ENCODE data around the gene C9orf85.

DNA sequence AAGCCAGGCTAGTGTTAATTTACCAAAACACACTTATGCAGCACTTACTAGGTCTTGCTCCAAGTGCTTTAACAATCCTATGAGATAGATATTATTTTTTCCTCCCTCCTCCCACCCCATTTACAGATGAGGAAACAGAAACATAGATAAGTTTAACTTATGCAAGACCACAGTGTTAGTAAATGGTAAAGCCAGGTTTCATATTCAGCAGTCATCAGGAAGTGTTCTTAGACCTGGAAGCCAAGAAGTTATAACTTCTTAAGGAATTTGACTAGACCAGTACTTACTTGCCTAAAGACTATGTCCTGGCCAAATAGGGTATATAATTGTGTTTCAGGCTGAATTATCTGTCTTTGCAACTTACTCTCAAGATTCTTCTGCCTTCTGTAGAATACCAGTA lies 16.3 kb upstream of the C9orf85 start:
- TF ChIP-seq EP300 (IDR thresholded peaks at IDR 0.05) = no peak
- TF ChIP-seq POLR2AphosphoS5 (IDR thresholded peaks at IDR 0.05) = no peak
- TF ChIP-seq CTCF (IDR thresholded peaks at IDR 0.05) = no peak
